ENCODE results near the gene ACBD3.

ACBD3 gene

GRCh38 chr1:226133504-226134123 is 52.9 kb downstream of the ACBD3 start:
- no peak for DNase-seq

GRCh38 chr1:226132728-226133503 is 53.6 kb downstream of the ACBD3 start:
- no peak for DNase-seq

- DNase-seq: no peak
These were observed 54.9 kb downstream of the ACBD3 start for GRCh38 chr1:226131639-226132038.

GRCh38 chr1:226129230-226129629 is 57.3 kb downstream of the ACBD3 start:
- no peak for DNase-seq

- DNase-seq: no peak
These were observed 58.0 kb downstream of the ACBD3 start for GRCh38 chr1:226128487-226129075.

GRCh38 chr1:226126824-226127569 is 59.5 kb downstream of the ACBD3 start:
- DNase-seq: no peak

- DNase-seq: no peak
These were observed 60.7 kb downstream of the ACBD3 start for GRCh38 chr1:226125831-226126230.

- DNase-seq: peak; percentile 87
These were observed 61.4 kb downstream of the ACBD3 start for GRCh38 chr1:226125097-226125630.

GRCh38 chr1:226123591-226124471 is 62.7 kb downstream of the ACBD3 start:
- no peak for DNase-seq

GRCh38 chr1:226123212-226123560 is 63.4 kb downstream of the ACBD3 start:
- no peak for DNase-seq

GRCh38 chr1:226121587-226122400 is 64.7 kb downstream of the ACBD3 start:
- peak; percentile 85 for DNase-seq

GRCh38 chr1:226121049-226121586 is 65.4 kb downstream of the ACBD3 start:
- DNase-seq: no peak

GRCh38 chr1:226120398-226120797 is 66.1 kb downstream of the ACBD3 start:
- DNase-seq: no peak

GRCh38 chr1:226119169-226119568 is 67.4 kb downstream of the ACBD3 start:
- no peak for DNase-seq

GRCh38 chr1:226118357-226118756 is 68.2 kb downstream of the ACBD3 start:
- DNase-seq: no peak

GRCh38 chr1:226117330-226117729 is 69.2 kb downstream of the ACBD3 start:
- DNase-seq: no peak

- DNase-seq: no peak
These were observed 69.9 kb downstream of the ACBD3 start for GRCh38 chr1:226116673-226117072.

GRCh38 chr1:226112626-226113025 is 73.9 kb downstream of the ACBD3 start:
- no peak for DNase-seq

- DNase-seq: no peak
These were observed 74.7 kb downstream of the ACBD3 start for GRCh38 chr1:226111883-226112261.

- no peak for DNase-seq
These were observed 75.3 kb downstream of the ACBD3 start for GRCh38 chr1:226111098-226111882.
